Peyer's patch (tissue), 4 donors: ENCODE data around the gene TC2N. TPM values are rescaled to one million over a fixed set of nuclear protein-coding genes. Genes with fewer than 3 reads are reported as not detected.

Experiments
- DNase-seq, 3 donors: peaks; one replicate each; pipeline ENCODE4 v3.0.0-alpha.2; 2017 to 2019
- H3K27ac ChIP-seq, 4 donors: fragments of 200-600 bp; sonication (generic); one replicate each; pipeline ENCODE4 v1.5.1; 2016 to 2019
- H3K27me3 ChIP-seq, 2 donors: fragments of 200-600 bp; sonication (generic); one replicate each; pipeline ENCODE4 v1.5.1; 2019
- H3K36me3 ChIP-seq, 3 donors: fragments of 200-600 bp; sonication (generic); one replicate each; pipeline ENCODE4 v1.5.1; 2016 to 2019
- H3K4me1 ChIP-seq, 4 donors: fragments of 200-600 bp; sonication (generic); one replicate each; pipeline ENCODE4 v1.5.1; 2016 to 2019
- H3K4me3 ChIP-seq, 4 donors: fragments of 200-600 bp; sonication (generic); 1 replicate in 3 of 4; 2 replicates in 1 of 4; pipeline ENCODE4 v1.5.1; 2016 to 2019; ENCODE audit warnings: mild to moderate bottlenecking in 1 of 4
- H3K9me3 ChIP-seq, 4 donors: fragments of 200-600 bp; sonication (generic); one replicate each; pipeline ENCODE4 v1.5.1; 2016 to 2019; ENCODE audit warnings: mild to moderate bottlenecking in 1 of 4
- POLR2A ChIP-seq, 2 donors: fragments of 450-650 bp; IDR thresholded peaks; one replicate each; pipeline ENCODE4 v1.5.1; 2017; ENCODE audit warnings: antibody characterized with exemption in 2 of 2, mild to moderate bottlenecking in 2 of 2, moderate library complexity in 2 of 2
- total RNA-seq, 4 donors: library from RNA; depleted of rRNA; stranded (reverse); fragments of >200 nt; gene quantifications; one replicate each; pipeline ENCODE4 v1.1.0, GENCODE V29; 2016
- TF ChIP-seq, protein P1 (sequence below), 6 experiments: fragments of 450-650 bp in 4 of 6; fragments of 200-600 bp in 2 of 6; sonication (generic) in 1 of 6; IDR thresholded peaks; one replicate each; pipeline ENCODE4 v1.5.1; 2017 to 2019; ENCODE audit warnings: antibody characterized with exemption in 6 of 6, mild to moderate bottlenecking in 3 of 6, moderate library complexity in 1 of 6

The TC2N gene
- total RNA-seq, 4 donors from 2014 or later = 35.2 to 59.4 (median 50.9) TPM

DNA sequence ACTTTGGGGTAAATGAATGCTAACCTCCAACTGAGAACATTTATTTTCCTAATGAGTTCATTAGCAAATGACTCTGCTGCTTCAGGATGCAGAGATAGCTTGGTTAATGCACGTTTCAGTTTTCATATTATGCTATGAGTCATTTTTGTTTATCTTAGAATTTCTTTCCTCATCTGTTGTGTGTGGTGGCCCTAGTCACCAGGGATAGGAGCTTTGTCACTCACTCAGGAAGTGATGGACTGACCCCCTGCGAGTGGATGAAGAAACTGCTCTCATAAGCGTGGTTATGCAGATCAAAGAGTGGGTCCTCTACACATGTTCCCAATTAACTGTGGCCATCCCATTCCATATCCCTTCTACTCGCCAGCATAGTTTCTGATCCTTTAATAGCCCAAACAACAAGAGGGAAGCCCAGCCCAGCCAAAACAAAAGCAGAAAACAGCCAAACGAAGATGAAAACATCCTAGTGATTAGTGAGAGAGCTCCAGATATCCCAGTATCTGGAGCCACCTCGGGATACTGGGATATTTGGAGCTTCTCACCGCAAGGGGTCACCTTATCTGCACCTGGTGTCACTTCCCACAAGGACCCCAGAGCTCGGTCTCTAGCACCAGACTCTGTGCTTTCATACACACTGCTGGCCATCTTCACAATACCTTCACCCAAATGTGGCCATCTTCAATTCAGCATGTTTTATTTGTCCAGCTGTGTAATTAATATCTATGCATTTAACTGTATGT lies 8.6 kb downstream of the TC2N start:
- H3K9me3 ChIP-seq = no peaks in the 10 kb centered on the region
- no peaks in the 10 kb centered on the region for H3K27me3 ChIP-seq
- DNase-seq = no peak
- TF ChIP-seq POLR2A (IDR thresholded peaks at IDR 0.05) = no peak
- TF ChIP-seq, protein P1, sequence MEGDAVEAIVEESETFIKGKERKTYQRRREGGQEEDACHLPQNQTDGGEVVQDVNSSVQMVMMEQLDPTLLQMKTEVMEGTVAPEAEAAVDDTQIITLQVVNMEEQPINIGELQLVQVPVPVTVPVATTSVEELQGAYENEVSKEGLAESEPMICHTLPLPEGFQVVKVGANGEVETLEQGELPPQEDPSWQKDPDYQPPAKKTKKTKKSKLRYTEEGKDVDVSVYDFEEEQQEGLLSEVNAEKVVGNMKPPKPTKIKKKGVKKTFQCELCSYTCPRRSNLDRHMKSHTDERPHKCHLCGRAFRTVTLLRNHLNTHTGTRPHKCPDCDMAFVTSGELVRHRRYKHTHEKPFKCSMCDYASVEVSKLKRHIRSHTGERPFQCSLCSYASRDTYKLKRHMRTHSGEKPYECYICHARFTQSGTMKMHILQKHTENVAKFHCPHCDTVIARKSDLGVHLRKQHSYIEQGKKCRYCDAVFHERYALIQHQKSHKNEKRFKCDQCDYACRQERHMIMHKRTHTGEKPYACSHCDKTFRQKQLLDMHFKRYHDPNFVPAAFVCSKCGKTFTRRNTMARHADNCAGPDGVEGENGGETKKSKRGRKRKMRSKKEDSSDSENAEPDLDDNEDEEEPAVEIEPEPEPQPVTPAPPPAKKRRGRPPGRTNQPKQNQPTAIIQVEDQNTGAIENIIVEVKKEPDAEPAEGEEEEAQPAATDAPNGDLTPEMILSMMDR (IDR thresholded peaks at IDR 0.05) = peak in 1 of 6 experiments; percentile 8
- no peaks in the 10 kb centered on the region for H3K36me3 ChIP-seq
- H3K4me3 ChIP-seq = no peak overlapping the region
- H3K27ac ChIP-seq = no peak overlapping the region
- H3K4me1 ChIP-seq = no peaks in the 10 kb centered on the region

DNA sequence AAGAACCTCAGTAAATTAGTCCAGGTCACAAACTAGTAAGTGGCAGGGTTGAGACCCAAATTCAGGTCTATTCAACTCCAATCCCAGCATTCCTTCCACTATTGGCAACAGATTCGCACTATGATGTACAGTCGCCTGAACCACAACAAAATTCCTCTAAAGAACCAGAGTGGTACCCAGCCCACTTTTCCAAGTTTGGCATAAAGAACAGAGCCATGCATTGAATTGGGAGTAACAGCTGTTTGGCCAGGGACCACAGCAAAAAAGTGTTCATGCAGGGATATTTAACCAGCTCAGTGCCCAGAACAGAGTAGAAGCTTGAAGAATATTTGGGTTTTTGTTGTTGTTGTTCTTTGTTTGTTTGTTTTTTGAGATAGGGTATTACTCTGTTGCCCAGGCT lies 9.7 kb downstream of the TC2N start:
- Histone ChIP-seq H3K27me3 (no peaks in the 10 kb centered on the region), H3K9me3 (no peaks in the 10 kb centered on the region), H3K36me3 (no peaks in the 10 kb centered on the region), H3K4me3 (no peak overlapping the region), H3K4me1 (no peaks in the 10 kb centered on the region), H3K27ac (no peak overlapping the region)
- no peak for DNase-seq
- no peak for TF ChIP-seq POLR2A (IDR thresholded peaks at IDR 0.05)
- TF ChIP-seq, protein P1 (IDR thresholded peaks at IDR 0.05) = no peak

DNA sequence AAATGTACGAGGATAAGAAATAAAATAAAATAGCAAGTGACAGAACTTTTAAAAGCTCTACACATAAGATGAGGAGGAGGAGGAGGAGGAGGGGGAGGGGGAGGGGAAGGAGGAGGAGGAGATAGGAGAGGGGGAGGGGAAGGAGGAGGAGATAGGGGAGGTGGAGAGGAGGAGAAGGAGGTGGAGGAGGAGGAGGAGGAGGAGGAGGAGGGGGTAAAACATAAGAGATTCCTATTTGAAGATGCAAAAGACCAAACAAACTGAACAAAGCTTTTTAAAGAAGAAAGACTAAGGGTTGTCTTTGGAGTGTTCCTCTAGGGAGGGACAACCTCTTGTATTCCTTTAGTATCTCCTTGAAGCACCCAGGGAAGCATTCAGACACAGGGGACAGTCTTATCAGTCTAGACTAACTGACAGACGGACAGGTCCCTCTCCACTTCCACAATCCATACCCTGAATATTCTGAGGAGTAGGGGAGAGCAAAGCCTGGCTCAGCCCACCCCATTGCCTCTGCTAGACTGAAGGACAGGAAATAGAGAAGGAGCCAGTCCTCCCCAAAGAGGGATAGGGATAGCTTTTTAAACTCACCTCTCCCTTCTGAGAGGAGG lies 12.9 kb downstream of the TC2N start:
- no peak for DNase-seq
- no peak overlapping the region for H3K27ac ChIP-seq

DNA sequence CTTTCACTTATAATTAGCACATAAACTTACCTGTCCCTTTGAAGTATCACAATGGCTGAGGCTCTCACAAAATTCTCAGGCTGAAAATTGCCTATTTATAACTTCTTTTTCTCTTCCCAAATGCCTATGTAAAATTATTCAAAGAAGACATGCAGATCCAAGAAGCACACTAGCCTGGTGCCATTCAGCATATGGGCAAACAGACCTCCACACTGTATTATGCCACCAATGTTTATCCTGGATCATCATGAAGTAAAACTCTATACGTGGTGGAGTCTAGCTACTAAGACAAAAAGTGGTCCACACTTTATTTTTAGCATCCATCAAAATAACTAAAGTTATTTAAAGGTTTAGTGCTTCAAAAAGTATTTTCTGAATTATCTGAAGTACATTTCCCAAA lies 15.8 kb downstream of the TC2N start:
- TF ChIP-seq, protein P1 (IDR thresholded peaks at IDR 0.05) = no peak
- no peak for TF ChIP-seq POLR2A (IDR thresholded peaks at IDR 0.05)
- H3K4me1 ChIP-seq = no peaks in the 10 kb centered on the region
- no peaks in the 10 kb centered on the region for H3K9me3 ChIP-seq
- no peaks in the 10 kb centered on the region for H3K36me3 ChIP-seq
- DNase-seq = no peak
- H3K27me3 ChIP-seq = no peaks in the 10 kb centered on the region
- H3K27ac ChIP-seq = no peak overlapping the region
- no peak overlapping the region for H3K4me3 ChIP-seq

More for the DNA sequence above, 12.9 kb downstream of the TC2N start:
- no peaks in the 10 kb centered on the region for H3K9me3 ChIP-seq
- H3K27me3 ChIP-seq = no peaks in the 10 kb centered on the region
- no peaks in the 10 kb centered on the region for H3K36me3 ChIP-seq
- no peak overlapping the region for H3K4me3 ChIP-seq
- no peaks in the 10 kb centered on the region for H3K4me1 ChIP-seq
- no peak for TF ChIP-seq POLR2A (IDR thresholded peaks at IDR 0.05)
- TF ChIP-seq, protein P1 (IDR thresholded peaks at IDR 0.05) = no peak

DNA sequence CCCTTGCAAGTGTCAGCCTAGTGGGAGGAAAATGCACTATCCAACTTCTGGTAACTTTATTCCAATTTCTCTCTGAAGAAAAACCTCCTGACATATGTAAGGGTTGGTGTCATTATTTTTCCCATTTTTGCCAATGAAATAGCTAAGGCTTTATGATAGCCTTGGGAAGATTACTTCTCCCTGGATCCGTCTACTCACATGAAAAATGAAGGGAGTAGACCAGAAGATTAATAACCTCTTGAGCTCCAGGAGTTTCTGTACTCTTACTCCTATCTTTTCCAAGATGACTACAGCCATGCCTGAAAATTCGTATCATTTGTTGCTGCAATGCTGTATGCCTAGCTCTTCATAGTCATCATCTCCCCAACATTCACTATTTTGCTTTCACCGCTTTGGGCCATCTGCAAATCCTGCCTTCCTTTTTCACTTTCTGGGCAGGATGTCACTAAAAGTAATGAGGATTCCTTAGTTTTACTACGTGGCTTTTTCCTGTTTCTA lies 18.8 kb downstream of the TC2N start:
- no peak for DNase-seq
- Histone ChIP-seq H3K27ac (no peak overlapping the region), H3K36me3 (no peaks in the 10 kb centered on the region), H3K27me3 (no peaks in the 10 kb centered on the region), H3K9me3 (no peaks in the 10 kb centered on the region), H3K4me1 (no peaks in the 10 kb centered on the region), H3K4me3 (no peak overlapping the region)
- TF ChIP-seq, protein P1 (IDR thresholded peaks at IDR 0.05) = no peak
- no peak for TF ChIP-seq POLR2A (IDR thresholded peaks at IDR 0.05)
